ENCODE results near the gene CD9.
"Not testable (repeated sequence)": the region's sequence is repeated elsewhere in the genome, so short reads cannot be mapped to it uniquely, and the experiment has no call there.

CD9 gene

DNA sequence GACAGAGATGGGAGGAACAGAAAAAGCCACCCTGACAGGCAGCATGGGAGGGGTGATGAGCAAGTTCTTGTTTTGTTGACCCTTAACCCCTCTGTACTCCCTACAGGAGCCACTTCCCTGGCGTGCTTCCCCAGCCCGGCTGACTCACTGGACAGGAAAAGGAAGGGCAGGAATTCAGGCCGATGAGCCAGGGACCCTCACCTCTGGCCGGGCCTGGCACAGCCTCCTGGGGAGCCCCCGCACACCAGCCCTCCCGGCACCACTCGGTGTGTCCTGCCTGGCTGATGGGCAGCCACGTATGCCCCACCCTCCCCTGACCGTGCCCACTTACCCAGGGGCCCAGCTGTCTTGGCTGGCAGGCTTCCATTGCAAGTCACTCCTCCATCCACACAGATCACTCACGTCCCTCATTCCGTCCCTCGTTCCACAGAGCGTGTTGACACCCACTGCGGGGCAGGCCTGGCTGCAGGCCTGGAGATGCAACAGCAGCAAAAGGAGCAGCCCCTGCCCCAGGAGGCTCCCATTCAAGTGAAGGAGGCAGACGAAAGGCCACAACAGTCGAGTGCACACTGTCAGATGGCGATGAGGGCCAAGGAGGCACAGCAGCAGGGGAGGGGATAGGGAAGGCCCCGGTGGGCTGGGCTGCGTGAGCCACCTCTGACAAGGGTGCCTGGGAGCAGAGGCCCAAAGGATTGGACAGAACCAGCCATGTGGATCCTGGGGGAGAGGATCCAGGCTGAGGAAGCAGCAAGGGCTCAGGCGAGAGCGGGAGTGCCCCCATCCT lies 19.7 kb upstream of the CD9 start:
- peak; percentile 88 for DNase-seq (ENCODE audit: low read depth)

DNA sequence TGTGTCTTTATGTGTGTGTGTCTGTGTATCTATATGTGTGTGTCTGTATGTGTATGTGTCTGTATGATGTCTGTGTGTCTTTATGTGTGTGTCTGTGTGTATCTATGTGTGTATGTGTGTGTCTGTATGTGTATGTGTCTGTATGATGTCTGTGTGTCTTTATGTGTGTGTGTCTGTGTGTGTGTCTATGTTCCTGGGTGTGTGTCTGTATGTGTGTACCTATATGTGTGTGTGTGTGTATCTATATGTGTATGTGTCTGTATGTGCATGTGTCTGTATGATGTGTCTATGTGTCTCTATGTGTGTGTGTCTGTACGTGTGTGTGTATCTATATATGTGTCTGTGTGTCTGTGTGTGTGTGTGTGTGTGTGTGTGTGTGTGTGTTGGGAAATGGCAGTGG lies 19.0 kb upstream of the CD9 start:
- DNase-seq (ENCODE audit: low read depth) = no peak

DNA sequence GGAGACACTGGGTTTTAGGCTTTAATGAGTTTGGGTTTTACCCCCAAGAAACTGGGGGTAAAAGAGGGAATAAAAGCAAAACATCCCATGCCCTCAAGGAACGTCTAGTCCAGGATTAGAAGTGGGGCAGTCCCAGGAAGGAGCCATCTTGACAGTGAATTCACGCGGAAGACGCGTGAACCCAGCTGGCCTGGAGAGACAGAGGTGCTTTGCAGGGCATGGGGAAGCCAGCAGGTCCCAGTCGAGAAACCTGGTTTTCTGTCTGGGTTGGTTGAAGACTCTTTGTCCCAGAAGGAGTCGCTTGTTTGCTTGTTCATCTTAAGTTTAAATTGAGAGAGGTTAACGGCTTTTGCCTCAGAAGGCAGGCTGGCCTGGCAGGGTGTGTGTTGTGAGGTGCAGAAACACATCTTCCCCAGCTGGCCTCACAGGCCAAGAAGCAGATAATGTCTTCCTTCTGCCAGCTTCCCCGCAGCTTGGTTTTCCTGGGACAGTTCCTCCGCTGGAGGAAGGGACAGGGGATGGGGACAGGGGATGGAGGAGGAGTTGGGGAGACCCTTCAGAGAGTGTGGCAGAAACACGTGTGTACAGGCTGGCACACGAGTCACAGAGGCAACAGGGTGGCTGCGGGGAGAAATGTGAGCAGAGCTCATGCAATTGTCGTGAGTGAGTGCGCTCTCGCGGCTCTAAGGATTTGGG lies 18.5 kb upstream of the CD9 start:
- no peak for DNase-seq (ENCODE audit: low read depth)

DNA sequence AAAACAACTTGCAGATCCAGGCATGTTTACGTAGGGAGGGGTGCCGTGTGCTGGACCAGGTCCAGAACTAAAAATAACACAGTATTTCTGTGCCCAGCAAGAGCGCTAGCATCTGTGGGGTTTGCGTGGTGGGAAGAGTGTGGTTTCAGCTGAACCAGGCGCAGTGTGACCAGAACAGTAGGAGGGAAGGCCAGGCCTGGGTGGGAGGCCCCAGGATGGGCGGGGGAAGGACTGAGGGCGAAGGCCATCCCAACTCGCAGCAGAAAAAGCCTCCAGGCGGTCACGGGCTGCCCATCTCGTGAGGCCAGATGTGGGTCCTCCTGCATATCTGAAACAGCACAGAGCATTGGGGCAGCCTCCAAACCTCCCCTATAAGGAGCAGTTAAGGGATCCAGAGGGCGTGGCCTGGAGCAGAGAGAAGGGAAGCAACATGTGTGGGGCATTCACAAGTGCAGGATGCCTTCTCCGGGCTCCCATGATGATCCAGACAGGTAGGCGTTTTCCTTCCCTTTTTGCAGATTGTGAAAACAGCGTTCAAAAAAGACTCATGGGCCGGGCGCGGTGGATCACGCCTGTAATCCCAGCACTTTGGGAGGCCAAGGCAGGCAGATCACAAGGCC lies 17.8 kb upstream of the CD9 start:
- peak; percentile 96 for DNase-seq (ENCODE audit: low read depth)

DNA sequence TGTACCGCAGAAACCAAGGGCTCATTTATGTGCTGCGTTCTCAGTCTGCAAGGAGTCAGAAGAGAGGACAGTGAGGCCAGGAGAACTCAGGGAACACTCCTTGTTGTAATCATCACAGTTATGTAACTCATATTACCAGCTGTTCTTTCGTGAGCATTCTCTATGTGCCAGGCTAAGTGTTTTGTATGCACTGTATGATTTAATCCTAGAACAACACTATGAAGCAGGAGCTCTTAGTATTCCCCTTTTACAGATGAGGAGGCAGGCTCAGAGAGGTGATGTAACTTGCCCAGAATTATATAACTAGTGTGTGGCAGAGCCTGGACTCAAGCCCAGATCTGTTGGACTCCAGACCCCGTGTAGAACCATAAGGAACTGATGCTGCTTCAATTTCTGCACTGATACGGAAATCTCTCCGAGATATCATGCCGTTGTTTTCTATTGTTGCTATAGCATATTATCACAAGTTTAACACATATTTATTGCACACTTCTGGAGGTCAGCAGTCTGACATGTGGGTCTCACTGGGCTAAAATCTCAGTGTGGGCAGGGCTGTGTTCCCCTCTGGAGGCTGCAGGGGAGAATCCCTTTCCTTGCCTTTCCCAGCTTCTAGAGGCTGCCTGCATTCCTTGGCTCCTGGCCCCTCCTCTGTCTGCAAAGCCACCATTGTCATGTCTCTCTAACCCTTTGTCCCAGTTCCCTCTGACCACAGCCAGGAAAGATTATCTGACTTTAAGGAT lies 16.3 kb upstream of the CD9 start:
- peak; percentile 79 for DNase-seq (ENCODE audit: low read depth)

DNA sequence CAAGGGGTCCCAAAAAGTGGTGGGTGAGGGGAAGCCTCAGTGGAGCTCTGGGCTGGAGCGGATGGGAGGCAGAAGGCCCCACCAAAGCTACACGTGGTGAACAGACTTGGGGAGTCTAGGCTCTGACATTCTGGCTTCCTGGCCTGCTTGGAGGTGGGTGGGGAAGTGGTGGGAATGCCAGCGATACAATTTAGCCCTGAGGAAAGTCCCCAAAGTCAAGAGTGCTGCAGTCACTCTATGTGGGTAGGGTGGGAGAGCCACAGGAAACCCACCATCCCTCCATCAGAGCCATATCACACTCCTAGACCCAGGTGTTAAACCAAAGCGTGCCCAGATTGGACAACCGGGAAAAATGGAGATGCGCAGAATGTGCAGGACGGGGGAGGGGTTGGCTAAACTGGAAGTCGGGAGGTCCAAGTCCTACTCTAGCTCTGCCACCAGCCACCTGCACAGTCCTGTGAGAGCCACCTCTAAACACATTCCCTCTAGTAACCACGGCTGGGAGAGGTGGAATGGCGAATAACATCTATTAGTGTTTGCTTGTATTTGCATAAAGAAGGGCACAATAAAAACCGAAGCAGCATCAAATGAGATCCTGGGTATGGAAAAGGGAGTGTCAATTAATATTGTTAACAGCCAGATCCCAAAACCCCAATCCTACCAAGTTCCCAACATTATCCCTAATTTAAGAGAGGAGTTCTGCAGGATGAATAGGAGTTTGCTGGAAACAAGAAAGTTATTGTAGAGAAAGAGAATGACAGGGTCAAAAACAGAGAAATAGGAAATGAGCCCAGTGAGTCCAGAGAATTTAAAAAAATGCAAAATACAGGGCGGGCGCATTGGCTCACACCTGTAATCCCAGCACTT lies 14.0 kb upstream of the CD9 start:
- no peak for DNase-seq (ENCODE audit: low read depth)

DNA sequence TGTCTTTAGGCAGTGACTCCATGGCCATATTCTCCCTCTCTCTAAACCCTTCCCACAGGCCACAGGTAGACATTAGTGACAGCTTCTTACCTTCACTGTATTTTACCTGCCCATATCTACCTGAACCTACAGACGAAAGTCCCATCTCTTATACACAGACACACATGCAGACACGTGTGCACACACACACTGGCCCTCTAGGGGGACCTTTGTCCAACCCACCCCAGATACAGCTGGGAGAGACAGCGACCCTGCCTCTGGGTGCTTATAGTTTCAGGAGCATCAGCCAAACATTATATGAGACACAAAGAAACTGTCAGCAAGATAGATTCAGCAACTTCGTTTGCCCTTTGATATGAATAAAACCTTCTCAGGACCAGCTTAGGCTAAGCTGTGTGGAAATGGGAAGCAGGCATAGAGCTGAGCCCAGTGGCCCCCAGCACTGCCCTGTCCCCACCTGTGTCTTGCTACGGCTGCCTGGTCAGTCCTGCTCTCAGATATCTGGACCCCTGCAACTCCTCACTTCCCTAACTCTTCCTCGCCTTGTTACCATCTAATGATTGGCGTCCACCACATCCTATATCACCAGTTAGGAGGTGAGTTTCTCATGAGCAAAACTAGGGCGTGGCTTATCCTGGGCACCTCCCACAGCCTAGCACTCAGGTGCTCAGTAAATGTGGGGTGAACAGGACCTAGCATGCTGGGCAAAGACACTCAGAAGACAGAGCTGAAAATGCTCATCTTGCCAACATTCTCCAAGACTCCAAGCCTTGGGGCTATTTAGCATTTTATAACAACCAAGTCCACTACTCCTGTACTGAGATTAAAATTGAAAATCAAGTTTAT lies 12.0 kb upstream of the CD9 start:
- DNase-seq (ENCODE audit: low read depth) = no peak

DNA sequence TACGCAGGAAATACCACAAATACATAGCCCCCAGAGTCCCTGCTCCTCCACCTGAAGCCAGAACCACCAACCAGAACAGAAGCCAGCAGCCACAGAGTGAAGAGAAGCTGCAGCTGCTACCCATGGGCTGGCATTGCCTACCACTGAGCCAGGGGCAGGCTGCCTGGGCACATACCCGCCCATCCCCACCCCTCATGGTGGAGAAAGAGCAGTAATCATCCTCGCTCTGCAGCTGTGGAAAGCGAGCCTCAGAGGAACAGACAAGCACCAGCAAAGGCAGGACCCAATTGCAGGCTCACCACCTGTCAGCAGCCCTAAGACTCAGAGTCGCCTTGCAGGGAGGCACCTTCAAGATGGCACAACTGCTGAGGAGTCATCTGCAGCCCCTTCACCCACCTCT lies 11.2 kb upstream of the CD9 start:
- DNase-seq (ENCODE audit: low read depth) = no peak

DNA sequence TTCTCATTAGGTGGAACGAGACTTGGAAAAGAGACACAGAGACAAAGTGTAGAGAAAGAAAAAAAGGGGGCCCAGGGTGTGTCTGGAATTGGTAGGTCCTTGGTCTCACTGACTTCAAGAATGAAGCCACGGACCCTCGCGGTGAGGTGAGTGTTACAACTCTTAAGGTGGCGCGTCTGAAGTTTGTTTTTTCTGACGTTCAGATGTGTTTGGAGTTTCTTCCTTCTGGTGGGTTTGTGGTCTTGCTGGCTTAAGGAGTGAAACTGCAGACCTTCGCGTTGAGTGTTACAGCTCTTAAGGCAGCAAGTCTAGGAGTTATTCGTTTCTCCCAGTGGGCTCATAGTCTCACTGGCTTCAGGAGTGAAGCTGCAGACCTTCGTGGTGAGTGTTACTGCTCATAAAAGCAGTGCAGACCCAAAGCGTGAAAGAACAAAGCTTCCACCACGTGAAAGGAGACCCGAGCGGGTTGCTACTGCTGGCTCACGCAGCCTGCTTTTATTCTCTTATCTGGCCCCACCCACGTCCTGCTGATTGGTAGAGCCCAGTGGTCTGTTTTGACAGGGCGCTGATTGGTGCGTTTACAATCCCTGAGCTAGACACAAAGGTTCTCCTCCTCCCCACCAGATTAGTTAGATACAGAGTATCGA lies 10.1 kb upstream of the CD9 start:
- not testable (repeated sequence) for DNase-seq (ENCODE audit: low read depth)

DNA sequence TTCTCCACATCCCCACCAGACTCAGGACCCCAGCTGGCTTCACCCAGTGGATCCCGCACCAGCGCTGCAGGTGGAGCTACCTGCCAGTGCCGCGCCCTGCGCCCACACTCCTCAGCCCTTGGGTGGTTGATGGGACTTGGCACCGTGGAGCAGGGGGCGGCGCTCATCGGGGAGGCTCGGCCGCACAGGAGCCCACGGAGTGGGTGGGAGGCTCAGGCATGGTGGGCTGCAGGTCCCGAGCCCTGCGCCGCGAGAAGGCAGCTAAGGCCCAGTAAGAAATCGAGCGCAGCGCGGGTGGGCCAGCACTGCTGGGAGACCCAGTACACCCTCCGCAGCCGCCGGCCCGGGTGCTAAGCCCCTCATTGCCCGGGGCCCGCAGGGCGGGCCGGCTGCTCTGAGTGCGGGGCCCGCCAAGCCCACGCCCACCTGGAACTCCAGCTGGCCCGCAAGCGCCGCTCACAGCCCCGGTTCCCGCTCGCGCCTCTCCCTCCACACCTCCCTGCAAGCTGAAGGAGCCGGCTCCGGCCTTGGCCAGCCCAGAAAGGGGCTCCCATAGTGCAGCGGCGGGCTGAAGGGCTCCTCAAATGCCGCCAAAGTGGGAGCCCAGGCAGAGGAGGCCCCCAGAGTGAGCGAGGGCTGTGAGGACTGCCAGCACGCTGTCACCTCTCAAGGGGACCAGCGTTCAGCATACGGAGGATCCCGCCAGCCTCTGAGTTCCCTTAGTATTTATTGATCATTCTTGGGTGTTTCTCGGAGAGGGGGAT lies 9.3 kb upstream of the CD9 start:
- DNase-seq (ENCODE audit: low read depth) = not testable (repeated sequence)

DNA sequence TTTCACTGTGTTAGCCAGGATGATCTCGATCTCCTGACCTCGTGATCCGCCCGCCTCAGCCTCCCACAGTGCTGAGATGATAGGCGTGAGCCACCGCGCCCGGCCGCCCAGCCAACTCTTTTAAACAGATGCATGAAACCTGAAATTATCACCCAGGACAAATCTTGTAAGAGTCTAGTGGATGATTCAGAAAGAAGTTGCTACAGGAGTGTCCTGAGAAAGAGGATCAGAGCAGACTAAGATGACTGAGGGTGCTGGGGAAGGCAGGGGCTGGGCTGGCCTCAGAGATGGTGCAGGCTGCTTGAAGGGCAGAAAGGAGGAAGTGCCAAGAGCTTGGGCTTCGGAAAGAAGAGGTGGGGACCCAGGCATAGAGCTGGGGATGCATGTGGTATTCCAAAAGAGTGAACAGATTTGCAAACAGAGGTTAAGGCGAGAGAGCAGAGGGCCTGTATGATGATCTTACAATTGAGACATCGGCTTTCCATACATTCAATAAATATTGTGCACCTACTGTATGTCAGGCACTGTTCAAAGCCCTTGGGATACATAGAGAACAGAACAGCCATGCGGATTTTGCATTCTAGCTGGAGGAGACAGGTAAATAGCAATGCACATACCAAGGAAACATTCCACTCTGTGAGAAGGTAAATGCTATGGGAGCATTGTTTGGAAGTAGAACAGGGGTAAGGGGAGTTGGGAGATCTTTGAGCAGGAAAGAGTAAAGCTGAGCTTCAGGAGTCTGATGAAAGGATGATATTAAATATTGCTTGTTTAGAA lies 7.4 kb upstream of the CD9 start:
- no peak for DNase-seq (ENCODE audit: low read depth)

DNA sequence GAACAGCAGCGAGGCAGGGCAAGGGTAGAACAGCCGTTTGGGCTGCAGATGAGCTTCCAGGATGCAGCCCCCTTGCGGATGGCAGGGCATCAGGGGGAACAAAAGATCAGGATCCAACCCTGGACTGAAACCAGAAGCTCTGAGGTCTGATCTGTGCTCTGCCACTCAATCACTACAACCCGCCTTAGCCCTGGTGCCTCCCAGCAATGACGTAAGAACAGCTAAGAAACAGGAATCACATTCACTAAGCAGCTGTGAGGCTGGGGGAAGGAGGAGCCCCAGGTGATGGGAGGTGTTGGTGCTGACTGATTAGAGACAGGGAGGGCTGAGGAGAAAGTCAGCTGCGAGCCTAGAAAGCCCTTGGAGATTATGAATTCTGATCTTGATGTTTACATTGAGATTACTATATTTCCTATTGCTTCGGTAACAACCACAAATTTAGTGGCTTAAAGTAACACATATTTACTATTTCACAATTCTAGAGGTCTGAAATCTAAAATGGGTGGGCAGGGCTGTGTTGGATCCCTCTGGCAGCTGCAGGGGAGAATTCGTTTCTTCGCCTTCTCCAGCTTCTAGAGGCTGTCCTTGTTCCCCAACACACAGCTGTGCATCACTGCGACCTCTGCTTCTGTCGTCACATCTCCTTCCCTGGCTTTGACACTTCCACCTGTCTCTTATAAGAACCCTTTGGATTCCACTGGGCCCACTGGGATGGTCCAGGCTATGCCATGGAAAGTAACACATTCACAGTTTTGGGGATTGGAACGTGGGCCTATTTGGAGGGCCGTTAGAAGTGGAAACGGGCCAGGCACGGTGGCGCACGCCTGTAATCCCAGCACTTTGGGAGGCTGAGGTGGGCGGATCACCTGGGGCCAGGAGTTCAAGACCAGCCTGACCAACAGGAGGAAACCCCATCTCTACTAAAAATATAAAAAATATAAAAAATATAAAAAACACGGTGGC lies 6.1 kb upstream of the CD9 start:
- no peak for DNase-seq (ENCODE audit: low read depth)

DNA sequence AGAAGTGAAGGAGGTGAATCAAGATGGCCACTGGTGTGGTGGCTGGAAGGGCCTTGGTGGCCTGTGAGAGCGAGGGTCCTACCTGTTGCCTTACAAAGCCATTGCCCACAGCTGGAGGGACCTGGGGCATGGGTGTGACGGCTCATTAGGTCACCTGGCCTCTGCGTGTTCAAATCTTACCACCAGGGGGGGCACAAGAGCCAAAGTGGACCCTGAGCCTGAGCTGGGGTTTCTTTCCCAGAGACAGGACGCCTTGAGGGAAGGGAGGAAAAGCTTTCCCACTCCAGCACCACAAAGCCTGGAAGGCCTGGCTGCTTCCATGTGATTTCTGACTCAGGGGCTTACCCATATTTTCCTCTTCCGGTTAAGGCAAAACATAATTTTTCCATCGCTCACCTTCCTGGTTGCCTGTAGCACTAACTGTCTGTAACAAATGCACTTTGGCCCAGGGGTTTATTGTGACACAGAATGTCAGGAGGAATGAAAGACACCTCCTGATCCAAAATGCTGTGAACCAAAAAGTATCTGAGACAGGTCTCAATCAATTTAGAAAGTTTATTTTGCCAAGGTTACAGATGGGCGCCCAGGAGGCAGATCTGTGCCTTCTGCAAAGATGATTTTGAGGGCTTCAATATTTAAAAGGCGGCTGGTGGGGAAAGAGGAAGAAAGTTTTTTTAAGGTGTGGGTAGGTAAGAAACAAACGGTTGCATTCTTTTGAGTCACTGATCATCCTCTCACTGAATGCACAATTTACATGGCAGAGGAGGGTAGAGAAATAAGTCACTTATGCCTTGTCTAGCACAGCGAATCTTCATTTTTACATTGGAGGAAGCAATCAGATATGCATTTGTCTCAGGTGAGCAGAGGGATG lies 4.3 kb upstream of the CD9 start:
- peak; percentile 88 for DNase-seq (ENCODE audit: low read depth)

DNA sequence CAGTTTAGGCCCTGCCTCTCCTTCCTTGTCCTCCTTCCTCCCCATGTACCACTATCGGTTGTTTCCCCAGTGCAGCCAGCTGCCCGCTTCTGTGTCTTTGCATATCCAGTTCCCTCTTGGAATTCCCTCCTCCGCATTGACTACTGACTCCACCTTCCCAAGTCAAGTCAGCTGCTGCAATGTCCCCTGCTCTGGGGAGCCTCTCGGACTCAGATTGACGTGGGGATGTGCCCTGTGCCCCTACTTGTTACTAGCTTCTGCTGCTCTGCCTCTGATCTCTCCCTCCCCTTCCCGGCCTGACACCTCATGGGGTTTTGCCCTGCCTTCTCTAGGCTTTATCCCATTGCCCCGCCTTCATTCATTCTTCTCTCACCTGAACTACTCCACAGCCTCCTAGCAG lies 2.1 kb upstream of the CD9 start:
- DNase-seq (ENCODE audit: low read depth) = no peak

DNA sequence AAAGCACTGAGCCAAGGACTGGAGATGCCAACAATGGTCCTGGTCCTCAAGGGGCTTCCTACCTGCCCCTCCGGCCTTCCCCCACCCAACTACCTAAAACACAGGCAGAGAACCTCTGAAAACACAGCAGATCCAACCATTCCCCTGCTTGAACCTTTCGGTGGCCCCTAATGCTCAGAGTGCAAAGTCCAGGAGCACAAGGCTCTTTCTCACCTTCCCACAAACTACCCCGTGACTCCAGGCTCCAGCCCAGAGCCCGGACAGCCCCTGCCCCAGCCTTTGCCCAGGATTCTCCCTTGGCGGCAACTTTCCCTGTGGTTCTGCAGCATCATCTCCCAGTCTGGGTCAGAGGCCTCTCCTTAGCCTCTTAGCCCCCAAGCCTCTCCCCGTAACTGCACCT lies 1.6 kb upstream of the CD9 start:
- no peak for DNase-seq (ENCODE audit: low read depth)

DNA sequence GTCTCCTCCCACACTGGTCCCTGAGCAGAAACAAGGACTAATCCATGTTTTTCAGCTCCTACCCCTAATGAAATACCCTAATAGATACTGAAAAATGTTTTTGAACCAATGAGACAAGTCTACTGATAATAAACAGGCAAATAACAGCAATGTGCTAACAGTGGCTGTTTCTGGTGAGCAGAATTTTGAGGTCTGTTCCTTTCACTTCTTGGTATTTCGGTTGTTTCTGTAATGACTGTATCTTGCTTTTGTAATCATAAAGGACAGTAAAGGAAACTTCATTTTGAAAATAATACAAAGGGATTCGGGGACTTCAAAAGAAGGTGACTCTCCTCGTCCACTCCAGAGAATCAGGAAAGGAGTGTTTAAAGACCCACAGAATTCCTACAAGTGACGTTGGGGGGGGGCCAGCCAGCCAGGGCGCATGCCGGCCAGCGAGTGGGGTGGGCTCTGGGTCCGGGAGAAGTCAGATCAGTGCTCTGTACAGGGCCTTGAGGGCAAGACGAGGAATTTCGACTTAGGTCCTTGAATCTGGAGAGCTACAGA lies 1.1 kb upstream of the CD9 start:
- DNase-seq (ENCODE audit: low read depth) = no peak

Data from EH (cell line).